T-helper 2 cell treated with Interferon-gamma antibody and Interleukin-4, amounts not matched to agents 5 μg/mL and 100 μg/mL, for 36 hours (primary cell): ENCODE measurements around the gene C10orf88.
A peak's percentile ranks its signal among the peaks of the same experiment; 100 is the strongest.

ENCODE experiments used
- DNase-seq: peaks from one replicate; pipeline ENCODE4 v3.0.0; 2021; ENCODE audit warnings: low spot score
- H3K27ac Mint-ChIP-seq: one replicate; pipeline ENCODE4 v1.8.0; 2021; ENCODE audit warnings: mild to moderate bottlenecking, mixed read lengths
- H3K27me3 Mint-ChIP-seq: one replicate; pipeline ENCODE4 v1.8.0; 2021; ENCODE audit warnings: low read depth, mixed read lengths
- H3K36me3 Mint-ChIP-seq: one replicate; pipeline ENCODE4 v1.8.0; 2021; ENCODE audit warnings: low read depth, mixed read lengths
- H3K4me1 Mint-ChIP-seq: one replicate; pipeline ENCODE4 v1.8.0; 2021; ENCODE audit warnings: low read depth, mixed read lengths
- H3K4me3 Mint-ChIP-seq: one replicate; pipeline ENCODE4 v1.8.0; 2022; ENCODE audit warnings: mild to moderate bottlenecking, moderate library complexity, mixed read lengths
- H3K9me3 Mint-ChIP-seq: one replicate; pipeline ENCODE4 v1.8.0; 2021; ENCODE audit warnings: mixed read lengths

The C10orf88 gene

DNA sequence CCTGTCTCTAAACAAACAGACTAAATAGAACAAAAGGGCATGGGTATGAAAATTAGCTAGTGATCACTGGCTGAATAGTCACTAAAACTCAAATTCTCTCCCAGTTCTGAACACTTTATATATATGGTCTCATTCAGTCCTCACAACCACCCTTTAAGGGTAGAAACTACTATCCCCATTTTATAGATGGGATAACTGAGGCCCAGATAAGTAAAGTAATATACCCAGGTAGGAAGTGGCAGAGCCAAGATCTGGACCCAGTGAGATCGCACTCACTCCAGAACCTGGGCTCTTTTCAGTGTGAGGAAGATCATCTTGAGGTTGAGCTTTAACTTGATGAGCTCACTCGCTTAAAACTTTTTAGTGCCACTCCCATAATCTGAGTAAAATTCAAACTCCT lies 30.7 kb upstream of the C10orf88 start:
- no peak overlapping the region for H3K27ac Mint-ChIP-seq
- peaks cover 13% of the 10 kb centered on the region for H3K4me1 Mint-ChIP-seq
- no peak overlapping the region for H3K4me3 Mint-ChIP-seq
- peaks cover 2% of the 10 kb centered on the region for H3K36me3 Mint-ChIP-seq
- no peak for DNase-seq
- H3K27me3 Mint-ChIP-seq = no peaks in the 10 kb centered on the region
- H3K9me3 Mint-ChIP-seq = no peaks in the 10 kb centered on the region

DNA sequence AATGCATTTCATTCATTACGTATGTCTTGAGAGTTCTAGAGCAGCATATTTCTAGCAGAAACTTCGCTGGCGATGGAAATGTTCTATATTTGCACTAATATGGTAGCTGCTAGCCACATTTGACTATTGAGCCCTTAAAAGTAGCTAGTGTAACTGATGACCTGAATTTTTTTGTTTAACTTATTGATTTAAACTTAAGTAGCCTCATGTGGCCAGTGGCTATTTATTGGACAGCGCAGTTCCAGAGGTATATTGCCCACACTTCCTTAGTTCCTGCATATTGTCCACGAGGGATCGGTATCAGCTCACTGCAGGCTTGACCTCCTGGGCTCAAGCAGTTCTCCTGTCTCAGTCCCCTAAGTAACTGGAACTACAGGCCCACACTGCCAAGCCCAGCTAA lies 29.9 kb upstream of the C10orf88 start:
- H3K36me3 Mint-ChIP-seq = peaks cover 2% of the 10 kb centered on the region
- no peaks in the 10 kb centered on the region for H3K9me3 Mint-ChIP-seq
- peaks cover 13% of the 10 kb centered on the region for H3K4me1 Mint-ChIP-seq
- no peak overlapping the region for H3K4me3 Mint-ChIP-seq
- H3K27ac Mint-ChIP-seq = no peak overlapping the region
- H3K27me3 Mint-ChIP-seq = no peaks in the 10 kb centered on the region
- no peak for DNase-seq

GRCh38 chr10:122981066-122981464 lies 27.0 kb upstream of the C10orf88 start:
- Mint-ChIP-seq H3K9me3 (no peaks in the 10 kb centered on the region), H3K27ac (peak overlapping the region; percentile 99), H3K27me3 (peaks cover 11% of the 10 kb centered on the region), H3K36me3 (peaks cover 2% of the 10 kb centered on the region), H3K4me1 (peaks cover 13% of the 10 kb centered on the region), H3K4me3 (peak overlapping the region; percentile 92)
- no peak for DNase-seq

DNA sequence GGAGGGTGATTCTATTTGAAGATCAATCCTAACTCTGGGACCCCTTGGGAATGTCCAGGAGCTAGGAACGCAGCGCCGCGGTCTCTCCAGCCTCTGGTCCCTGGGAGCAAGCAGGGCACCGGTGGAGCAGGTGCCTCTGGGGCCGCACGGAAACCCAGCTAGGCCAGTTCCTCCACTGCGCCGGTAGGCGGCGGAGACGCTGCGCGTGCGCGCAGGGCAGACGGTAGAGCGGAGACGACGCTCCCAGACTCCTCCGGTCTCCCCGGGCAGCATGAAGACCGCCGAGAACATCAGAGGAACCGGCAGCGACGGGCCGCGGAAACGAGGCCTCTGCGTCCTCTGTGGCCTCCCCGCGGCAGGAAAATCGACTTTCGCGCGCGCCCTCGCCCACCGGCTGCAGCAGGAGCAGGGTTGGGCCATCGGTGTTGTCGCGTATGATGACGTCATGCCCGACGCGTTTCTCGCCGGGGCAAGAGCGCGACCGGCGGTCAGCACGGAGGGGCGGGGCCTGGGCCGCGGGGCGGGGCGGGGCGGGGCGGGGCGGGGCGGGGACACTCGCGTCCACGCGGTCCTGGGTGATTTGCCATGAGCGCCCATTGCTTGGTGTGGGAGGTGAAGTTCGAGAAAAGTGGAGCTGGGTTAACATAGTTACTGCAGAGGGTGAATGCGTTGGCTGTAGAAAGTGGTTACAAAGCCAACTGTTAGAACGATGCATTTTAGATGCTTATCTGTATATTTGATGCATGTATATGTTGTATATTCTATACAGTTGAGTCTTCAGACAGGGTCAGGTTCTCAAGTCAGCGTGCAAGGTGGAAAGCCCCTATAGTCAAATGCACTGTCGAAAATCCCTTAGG lies 26.4 kb upstream of the C10orf88 start, which contains the start of gene PSTK:
Gene PSTK, plus strand, starts transcription at position 193 of the 857 bp plus-strand sequence. Its CDS starts 79 bp downstream, at position 272.
- Mint-ChIP-seq H3K9me3 (no peaks in the 10 kb centered on the region), H3K27ac (peak within 1 kb of the TSS; percentile 99), H3K4me3 (peak within 1 kb of the TSS; percentile 92)

DNA sequence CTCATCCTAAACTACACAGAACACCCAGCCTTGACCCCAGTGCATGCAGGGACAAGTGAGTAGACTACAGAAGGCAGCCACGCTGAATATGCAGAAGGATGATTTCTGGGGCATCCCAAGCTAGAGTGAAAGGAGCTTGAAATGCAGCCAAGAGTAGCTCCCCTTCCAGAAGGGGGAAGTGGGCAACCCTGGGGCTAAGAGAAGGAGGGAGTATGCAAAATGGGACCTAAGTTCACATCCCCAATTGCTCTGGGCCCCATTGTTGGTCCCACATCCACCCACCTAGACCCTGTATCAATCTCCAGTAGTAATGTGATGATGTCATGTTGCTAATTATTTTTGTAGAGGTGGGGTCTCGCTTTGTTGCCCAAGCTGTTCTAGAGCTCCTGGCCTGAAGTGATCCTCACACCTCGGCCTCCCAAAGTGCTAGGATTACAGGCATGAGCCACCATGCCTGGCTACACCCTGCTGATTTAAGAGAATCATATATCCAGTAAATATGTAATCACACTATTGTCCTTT lies 20.6 kb upstream of the C10orf88 start:
- Mint-ChIP-seq H3K9me3 (no peaks in the 10 kb centered on the region), H3K4me1 (no peaks in the 10 kb centered on the region), H3K27ac (no peak overlapping the region), H3K4me3 (no peak overlapping the region), H3K27me3 (peaks cover 25% of the 10 kb centered on the region), H3K36me3 (no peaks in the 10 kb centered on the region)
- no peak for DNase-seq

More for the DNA sequence above, 26.4 kb upstream of the C10orf88 start, which contains the start of gene PSTK:
- DNase-seq = peak; percentile 89
- Mint-ChIP-seq H3K27me3 (peaks cover 14% of the 10 kb centered on the region), H3K36me3 (peaks cover 2% of the 10 kb centered on the region), H3K4me1 (peaks cover 13% of the 10 kb centered on the region)

GRCh38 chr10:122974023-122974422 lies 20.0 kb upstream of the C10orf88 start:
- Mint-ChIP-seq H3K27ac (no peak overlapping the region), H3K36me3 (no peaks in the 10 kb centered on the region), H3K9me3 (peaks cover under 1% of the 10 kb centered on the region), H3K27me3 (peaks cover 25% of the 10 kb centered on the region), H3K4me1 (no peaks in the 10 kb centered on the region), H3K4me3 (no peak overlapping the region)
- no peak for DNase-seq

- H3K9me3 Mint-ChIP-seq = peaks cover 30% of the 10 kb centered on the region
- no peak overlapping the region for H3K4me3 Mint-ChIP-seq
- no peaks in the 10 kb centered on the region for H3K4me1 Mint-ChIP-seq
- no peak overlapping the region for H3K27ac Mint-ChIP-seq
- H3K36me3 Mint-ChIP-seq = no peaks in the 10 kb centered on the region
- no peak for DNase-seq
- H3K27me3 Mint-ChIP-seq = peaks cover 22% of the 10 kb centered on the region
These were observed 14.7 kb upstream of the C10orf88 start for GRCh38 chr10:122968698-122969097.

DNA sequence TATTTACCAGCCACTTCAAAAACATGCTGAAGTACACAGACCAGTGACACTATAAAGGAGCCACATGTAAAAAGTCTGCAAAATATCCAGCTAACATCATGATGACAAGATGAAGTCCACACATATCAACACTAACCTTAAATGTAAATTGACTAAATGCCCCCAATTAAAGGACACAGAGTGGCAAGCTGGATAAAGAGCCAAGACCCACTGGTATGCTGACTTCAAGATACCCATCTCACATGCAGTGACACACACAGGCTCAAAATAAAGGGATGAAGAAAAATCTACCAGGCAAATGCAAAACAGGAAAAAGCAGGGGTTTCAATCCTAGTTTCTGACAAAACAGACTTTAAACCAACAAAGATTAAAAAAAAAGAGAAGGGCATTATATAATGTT lies 12.9 kb upstream of the C10orf88 start:
- Mint-ChIP-seq H3K36me3 (no peaks in the 10 kb centered on the region), H3K9me3 (peaks cover 30% of the 10 kb centered on the region), H3K27me3 (peaks cover 18% of the 10 kb centered on the region), H3K4me1 (no peaks in the 10 kb centered on the region), H3K4me3 (no peak overlapping the region), H3K27ac (no peak overlapping the region)
- DNase-seq = no peak

GRCh38 chr10:122962405-122962804 lies 8.4 kb upstream of the C10orf88 start:
- H3K4me3 Mint-ChIP-seq = no peak overlapping the region
- no peaks in the 10 kb centered on the region for H3K4me1 Mint-ChIP-seq
- peaks cover 6% of the 10 kb centered on the region for H3K27me3 Mint-ChIP-seq
- DNase-seq = no peak
- H3K27ac Mint-ChIP-seq = no peak overlapping the region
- H3K36me3 Mint-ChIP-seq = no peaks in the 10 kb centered on the region
- peaks cover 17% of the 10 kb centered on the region for H3K9me3 Mint-ChIP-seq

DNA sequence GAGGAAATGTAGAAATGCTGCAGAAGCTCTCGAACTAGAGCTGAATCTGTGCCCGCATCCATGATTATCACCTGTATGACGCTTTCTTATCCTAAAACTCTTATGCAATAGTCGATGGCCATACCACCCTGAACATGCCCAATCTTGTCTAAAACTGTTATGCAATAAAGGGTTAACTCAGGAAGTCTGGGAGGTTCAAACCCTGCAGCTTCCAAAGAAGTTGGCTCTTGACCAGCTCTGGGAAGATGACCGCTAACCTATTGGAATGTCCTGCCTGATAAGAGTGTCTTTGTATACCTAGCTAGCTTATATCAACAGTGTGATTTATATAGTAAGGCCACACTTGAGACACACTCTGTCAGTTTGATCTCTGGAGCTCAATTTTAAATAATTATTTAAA lies 3.4 kb upstream of the C10orf88 start:
- H3K27me3 Mint-ChIP-seq = peaks cover 17% of the 10 kb centered on the region
- H3K36me3 Mint-ChIP-seq = peaks cover 8% of the 10 kb centered on the region
- no peak overlapping the region for H3K4me3 Mint-ChIP-seq
- no peak overlapping the region for H3K27ac Mint-ChIP-seq
- DNase-seq = no peak
- peaks cover 12% of the 10 kb centered on the region for H3K4me1 Mint-ChIP-seq
- H3K9me3 Mint-ChIP-seq = no peaks in the 10 kb centered on the region

GRCh38 chr10:122955892-122956291 lies 1.9 kb upstream of the C10orf88 start:
- no peak overlapping the region for H3K4me3 Mint-ChIP-seq
- peaks cover 17% of the 10 kb centered on the region for H3K27me3 Mint-ChIP-seq
- DNase-seq = no peak
- peaks cover 16% of the 10 kb centered on the region for H3K36me3 Mint-ChIP-seq
- no peaks in the 10 kb centered on the region for H3K9me3 Mint-ChIP-seq
- H3K27ac Mint-ChIP-seq = no peak overlapping the region
- H3K4me1 Mint-ChIP-seq = peaks cover 17% of the 10 kb centered on the region

GRCh38 chr10:122954731-122955050 lies 664 bp upstream of the C10orf88 start:
- peaks cover 17% of the 10 kb centered on the region for H3K27me3 Mint-ChIP-seq
- H3K4me3 Mint-ChIP-seq = peak overlapping the region; percentile 94
- no peaks in the 10 kb centered on the region for H3K9me3 Mint-ChIP-seq
- H3K4me1 Mint-ChIP-seq = peaks cover 25% of the 10 kb centered on the region
- H3K27ac Mint-ChIP-seq = no peak overlapping the region
- H3K36me3 Mint-ChIP-seq = peaks cover 20% of the 10 kb centered on the region
- DNase-seq = no peak

DNA sequence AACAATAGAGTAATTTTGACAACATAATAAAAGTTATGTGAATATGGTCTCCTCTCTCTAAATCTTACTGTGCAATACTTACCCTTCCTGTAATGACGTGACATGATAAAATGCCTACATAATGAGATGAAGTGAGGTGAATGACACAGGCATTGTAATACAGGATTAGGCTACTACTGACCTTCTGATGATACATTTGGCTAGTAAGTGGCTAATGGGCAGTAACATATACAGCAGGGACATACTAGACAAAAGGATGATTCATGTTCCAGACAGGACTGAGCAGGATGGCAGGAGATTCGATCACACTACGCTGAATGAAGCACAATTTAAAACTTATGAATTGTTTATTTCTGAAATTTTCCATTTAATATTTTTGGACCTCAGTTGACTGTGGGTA lies 4.7 kb downstream of the C10orf88 start:
- no peak overlapping the region for H3K4me3 Mint-ChIP-seq
- peaks cover 2% of the 10 kb centered on the region for H3K27me3 Mint-ChIP-seq
- no peaks in the 10 kb centered on the region for H3K9me3 Mint-ChIP-seq
- H3K27ac Mint-ChIP-seq = no peak overlapping the region
- no peak for DNase-seq
- H3K36me3 Mint-ChIP-seq = peaks cover 43% of the 10 kb centered on the region
- peaks cover 22% of the 10 kb centered on the region for H3K4me1 Mint-ChIP-seq

- no peak overlapping the region for H3K27ac Mint-ChIP-seq
- DNase-seq = no peak
- peaks cover 40% of the 10 kb centered on the region for H3K36me3 Mint-ChIP-seq
- H3K27me3 Mint-ChIP-seq = no peaks in the 10 kb centered on the region
- no peak overlapping the region for H3K4me3 Mint-ChIP-seq
- no peaks in the 10 kb centered on the region for H3K9me3 Mint-ChIP-seq
- H3K4me1 Mint-ChIP-seq = peaks cover 4% of the 10 kb centered on the region
These were observed 14.0 kb downstream of the C10orf88 start for GRCh38 chr10:122939856-122940543.
